Naive thymus-derived CD4-positive, alpha-beta T cell (primary cell): ENCODE results near the gene ATP6V0E1. TPM values are rescaled to one million over a fixed set of nuclear protein-coding genes. Genes with fewer than 3 reads are reported as not detected.

ENCODE experiments used
- ATAC-seq: fragments of 150-1000 bp; cut with Tn5 transposase; 2 replicates; pipeline ENCODE4 v1.10.0; 2021; ENCODE audit warnings: mild to moderate bottlenecking, moderate library complexity
- CTCF ChIA-PET: fragments of 350-600 bp; sonication (Branson Sonifier 250); formaldehyde crosslinking; loops from one replicate; lab custom pipeline; 2021; ENCODE audit warnings: antibody characterized with exemption; lab: Charles Lee
- POLR2A ChIA-PET: fragments of 350-600 bp; sonication (Branson Sonifier 250); formaldehyde crosslinking; loops from one replicate; lab custom pipeline; 2021; ENCODE audit warnings: antibody characterized with exemption, inconsistent platforms; lab: Charles Lee
- DNase-seq, 9 donors: peaks; one replicate each; pipeline versions ENCODE4 v3.0.0 to v3.0.0-alpha.2; 2020 to 2022; ENCODE audit warnings: mixed read lengths in 1 of 9
- H3K27ac ChIP-seq: one replicate; pipeline ENCODE4 v1.7.0; 2013; ENCODE audit warnings: mild to moderate bottlenecking, low read depth, low read length, moderate library complexity
- H3K27me3 ChIP-seq, 2 donors: one replicate each; pipeline ENCODE4 v1.7.0; 2013; ENCODE audit warnings: low read length in 2 of 2, mild to moderate bottlenecking in 2 of 2, moderate library complexity in 2 of 2; ENCODE audit not compliant: control insufficient read depth in 2 of 2, insufficient read depth in 2 of 2
- H3K36me3 ChIP-seq, 3 experiments: 1 replicate in 2 of 3; 2 replicates in 1 of 3; pipeline ENCODE4 v1.7.0; 2013; ENCODE audit warnings: low read length in 3 of 3, mild to moderate bottlenecking in 3 of 3, moderate library complexity in 1 of 3; ENCODE audit not compliant: insufficient read depth in 3 of 3, control insufficient read depth in 2 of 3
- H3K4me1 ChIP-seq, 2 donors: one replicate each; pipeline ENCODE4 v1.7.0; 2013; ENCODE audit warnings: low read length in 2 of 2, mild to moderate bottlenecking in 2 of 2, moderate library complexity in 1 of 2; ENCODE audit not compliant: control insufficient read depth in 2 of 2, insufficient read depth in 2 of 2
- H3K4me3 ChIP-seq: 2 replicates; pipeline ENCODE4 v1.7.0; 2013; ENCODE audit warnings: mild to moderate bottlenecking, low read length
- H3K9me3 ChIP-seq, 3 experiments: 1 replicate in 2 of 3; 2 replicates in 1 of 3; pipeline ENCODE4 v1.7.0; 2013; ENCODE audit warnings: low read length in 3 of 3; ENCODE audit not compliant: control insufficient read depth in 2 of 3
- H3K27ac Mint-ChIP-seq, 9 donors: one replicate each; pipeline ENCODE4 v1.8.0; 2020 to 2022; ENCODE audit warnings: mixed read lengths in 9 of 9, mild to moderate bottlenecking in 8 of 9, moderate library complexity in 5 of 9, inconsistent platforms in 2 of 9
- H3K27me3 Mint-ChIP-seq, 5 donors: one replicate each; pipeline ENCODE4 v1.8.0; 2021 to 2022; ENCODE audit warnings: mixed read lengths in 5 of 5, mild to moderate bottlenecking in 1 of 5
- H3K36me3 Mint-ChIP-seq, 5 donors: one replicate each; pipeline ENCODE4 v1.8.0; 2020 to 2022; ENCODE audit warnings: mixed read lengths in 5 of 5, mild to moderate bottlenecking in 3 of 5, inconsistent platforms in 1 of 5
- H3K4me1 Mint-ChIP-seq, 7 donors: one replicate each; pipeline ENCODE4 v1.8.0; 2020 to 2022; ENCODE audit warnings: mixed read lengths in 7 of 7, mild to moderate bottlenecking in 3 of 7, inconsistent platforms in 1 of 7
- H3K4me3 Mint-ChIP-seq, 10 donors: one replicate each; pipeline ENCODE4 v1.8.0; 2020 to 2022; ENCODE audit warnings: mild to moderate bottlenecking in 10 of 10, mixed read lengths in 10 of 10, moderate library complexity in 6 of 10, inconsistent platforms in 2 of 10
- H3K9me3 Mint-ChIP-seq, 11 donors: one replicate each; pipeline ENCODE4 v1.8.0; 2020 to 2022; ENCODE audit warnings: mixed read lengths in 11 of 11, mild to moderate bottlenecking in 4 of 11, inconsistent platforms in 1 of 11, moderate library complexity in 1 of 11
- intact Hi-C, 2 donors: fragments of 100-400 bp; cut with micrococcal nuclease; formaldehyde crosslinking; loops; one replicate each; pipeline ENCODE4 v1.15.1; 2023
- polyA plus RNA-seq, 2 donors: library from polyadenylated mRNA; unstranded; fragments of 300-500 nt; fragmentation: Illumina TruSeq; gene quantifications; one replicate each; pipeline ENCODE4 v1.2.3, GENCODE V29; 2021
- total RNA-seq, 6 experiments: library from RNA in 5 of 6; stranded (reverse) in 5 of 6; gene quantifications; 1 replicate in 5 of 6; 2 replicates in 1 of 6; pipeline ENCODE4 v1.2.3 and lab custom pipeline; 2021 to 2026

ATP6V0E1 gene
- total and polyA plus RNA-seq, 7 experiments from 2014 or later, result 61.8 to 455 (median 142) TPM

GRCh38 chr5:173033923-173034322, 50.4 kb downstream of the ATP6V0E1 start:
- intact Hi-C loops, result no loop called here

GRCh38 chr5:173035904-173036707, 52.5 kb downstream of the ATP6V0E1 start:
- CTCF ChIA-PET, result interaction anchor here (0.5 to 1.8 kb wide), 4 partner anchors 9 to 52 kb away, joined by 3 to 7 read pairs (median 5); partner anchors contain the start of gene ATP6V0E1
- H3K4me1 ChIP-seq, result peaks cover 17 to 35% of the 10 kb centered on the region in 2 donors
- intact Hi-C loops, result loop anchor here (1.0 to 5.0 kb wide), 4 partner anchors 20 to 54 kb away; partner anchors contain the start of genes ATP6V0E1 (in 1 of the 2) and CREBRF (in 1 of the 2)
- POLR2A ChIA-PET, result interaction anchor here (0.8 to 2.6 kb wide), 11 partner anchors 9 to 109 kb away, joined by 3 to 23 read pairs (median 5); partner anchors contain the start of genes ATP6V0E1 and BNIP1
- H3K27ac ChIP-seq, result peak overlapping the region; percentile 71
- Mint-ChIP-seq H3K4me1 (peaks cover 29 to 76% (median 66%) of the 10 kb centered on the region in 7 donors), H3K36me3 (peaks cover 0 to 29% (median 14%) of the 10 kb centered on the region in 5 donors), H3K9me3 (peaks cover 0 to 4% (median 0%) of the 10 kb centered on the region in 11 donors), H3K27ac (peak overlapping the region; percentile 93 to 99 (median 97)), H3K27me3 (no peaks in the 10 kb centered on the region), H3K4me3 (peak overlapping the region; percentile 78 to 96 (median 85))
- peaks cover 0 to 6% (median 0%) of the 10 kb centered on the region in 3 experiments for H3K36me3 ChIP-seq
- no peaks in the 10 kb centered on the region for H3K9me3 ChIP-seq
- DNase-seq (peak in 1 of 9 donors; percentile 35), ATAC-seq (peak; percentile 26)
- no peaks in the 10 kb centered on the region for H3K27me3 ChIP-seq
- peak overlapping the region; percentile 14 for H3K4me3 ChIP-seq

More at GRCh38 chr5:173033923-173034322, 50.4 kb downstream of the ATP6V0E1 start:
- DNase-seq (no peak), ATAC-seq (no peak)
- Mint-ChIP-seq H3K36me3 (peaks cover 0 to 21% (median 14%) of the 10 kb centered on the region in 5 donors), H3K4me1 (peaks cover 20 to 59% (median 54%) of the 10 kb centered on the region in 7 donors), H3K4me3 (peak overlapping the region in 2 of 10 donors; percentile 40 to 84), H3K27ac (peak overlapping the region; percentile 21 to 99 (median 93)), H3K9me3 (peaks cover 0 to 3% (median 0%) of the 10 kb centered on the region in 11 donors), H3K27me3 (no peaks in the 10 kb centered on the region)
- H3K4me3 ChIP-seq, result no peak overlapping the region
- peaks cover 0 to 6% (median 0%) of the 10 kb centered on the region in 3 experiments for H3K36me3 ChIP-seq
- POLR2A ChIA-PET, result interaction anchor here (0.6 to 2.6 kb wide), 6 partner anchors 11 to 111 kb away, joined by 3 to 23 read pairs (median 4); partner anchors contain the start of gene ATP6V0E1
- peak overlapping the region; percentile 71 for H3K27ac ChIP-seq
- H3K27me3 ChIP-seq, result no peaks in the 10 kb centered on the region
- CTCF ChIA-PET, result interaction anchor here (0.9 to 1.5 kb wide), 3 partner anchors 23 to 52 kb away, joined by 3 read pairs; partner anchors contain the start of gene ATP6V0E1
- H3K4me1 ChIP-seq, result peaks cover 17 to 43% of the 10 kb centered on the region in 2 donors
- no peaks in the 10 kb centered on the region for H3K9me3 ChIP-seq

DNA sequence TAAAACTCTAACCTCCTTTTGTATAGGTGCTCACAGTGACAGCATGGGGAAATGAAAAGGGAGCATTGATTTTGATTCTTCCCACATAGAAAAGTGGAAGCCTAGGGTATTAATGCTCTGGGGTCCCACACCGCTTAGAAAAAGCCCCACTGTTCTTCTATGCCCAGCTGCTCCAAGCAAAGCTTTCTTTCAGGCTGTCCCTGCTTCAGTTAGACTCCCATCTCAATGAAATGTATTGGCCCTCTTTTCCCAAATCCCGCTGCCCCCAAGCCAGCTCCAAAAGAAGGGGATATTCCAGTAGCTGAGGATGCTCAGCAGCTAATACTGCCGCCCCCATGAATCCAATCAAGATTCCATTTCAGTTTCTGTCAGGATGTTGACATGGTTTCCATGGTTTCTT, 55.6 kb downstream of the ATP6V0E1 start:
- H3K36me3 Mint-ChIP-seq, result peaks cover 0 to 28% (median 13%) of the 10 kb centered on the region in 5 donors
- H3K4me1 Mint-ChIP-seq, result peaks cover 31 to 64% (median 57%) of the 10 kb centered on the region in 7 donors
- CTCF ChIA-PET, result interaction anchor here (0.7 kb wide), 1 partner anchor 10 kb away, joined by 7 read pairs; no protein-coding TSS in a partner anchor
- peaks cover 0 to 4% (median 0%) of the 10 kb centered on the region in 11 donors for H3K9me3 Mint-ChIP-seq
- DNase-seq, result no peak
- peak overlapping the region; percentile 49 to 99 (median 87) for H3K27ac Mint-ChIP-seq
- Histone ChIP-seq H3K9me3 (no peaks in the 10 kb centered on the region), H3K4me1 (peaks cover 17 to 35% of the 10 kb centered on the region in 2 donors), H3K36me3 (peaks cover 0 to 6% (median 0%) of the 10 kb centered on the region in 3 experiments), H3K27ac (no peak overlapping the region), H3K4me3 (no peak overlapping the region), H3K27me3 (no peaks in the 10 kb centered on the region)
- POLR2A ChIA-PET, result interaction anchor here (0.6 to 3.1 kb wide), 7 partner anchors 10 to 80 kb away, joined by 3 to 11 read pairs (median 3); partner anchors contain the start of gene RPL26L1
- ATAC-seq, result no peak
- H3K27me3 Mint-ChIP-seq, result no peaks in the 10 kb centered on the region
- intact Hi-C loops, result loop anchor here in 1 of 2 donors (5.0 kb wide), 1 partner anchor 57 kb away; the partner anchor contains the start of gene ATP6V0E1
- H3K4me3 Mint-ChIP-seq, result no peak overlapping the region

- no peaks in the 10 kb centered on the region for H3K27me3 ChIP-seq
- Mint-ChIP-seq H3K9me3 (peaks cover 0 to 4% (median 0%) of the 10 kb centered on the region in 11 donors), H3K4me3 (no peak overlapping the region), H3K36me3 (peaks cover 0 to 21% (median 6%) of the 10 kb centered on the region in 5 donors), H3K27ac (peak overlapping the region; percentile 68 to 99 (median 87)), H3K27me3 (no peaks in the 10 kb centered on the region), H3K4me1 (peaks cover 26 to 56% (median 49%) of the 10 kb centered on the region in 7 donors)
- POLR2A ChIA-PET, result interaction anchor here (0.7 to 3.1 kb wide), 6 partner anchors 10 to 81 kb away, joined by 3 to 11 read pairs (median 6); partner anchors contain the start of gene RPL26L1
- DNase-seq (no peak), ATAC-seq (no peak)
- no peak overlapping the region for H3K4me3 ChIP-seq
- H3K4me1 ChIP-seq, result peaks cover 16 to 29% of the 10 kb centered on the region in 2 donors
- intact Hi-C loops, result loop anchor here in 1 of 2 donors (5.0 kb wide), 1 partner anchor 58 kb away; the partner anchor contains the start of gene ATP6V0E1
- CTCF ChIA-PET, result no interaction called here
- H3K9me3 ChIP-seq, result no peaks in the 10 kb centered on the region
- peak overlapping the region; percentile 5 for H3K27ac ChIP-seq
- H3K36me3 ChIP-seq, result no peaks in the 10 kb centered on the region
Measured at GRCh38 chr5:173039964-173040363, 56.4 kb downstream of the ATP6V0E1 start.

- intact Hi-C loops, result no loop called here
- H3K27ac Mint-ChIP-seq, result peak overlapping the region in 6 of 9 donors; percentile 53 to 96 (median 76)
- H3K4me1 Mint-ChIP-seq, result peaks cover 11 to 34% (median 28%) of the 10 kb centered on the region in 7 donors
- no peaks in the 10 kb centered on the region for H3K9me3 ChIP-seq
- no peaks in the 10 kb centered on the region for H3K36me3 ChIP-seq
- no peaks in the 10 kb centered on the region for H3K27me3 ChIP-seq
- H3K9me3 Mint-ChIP-seq, result peaks cover 0 to 4% (median 0%) of the 10 kb centered on the region in 11 donors
- H3K4me1 ChIP-seq, result peaks cover 5 to 7% of the 10 kb centered on the region in 2 donors
- ChIA-PET CTCF (no interaction called here), POLR2A (interaction anchor here (0.6 to 1.8 kb wide), 7 partner anchors 11 to 58 kb away, joined by 3 to 7 read pairs (median 3); partner anchors contain the start of gene ATP6V0E1)
- DNase-seq, result no peak
- no peak for ATAC-seq
- H3K27ac ChIP-seq, result no peak overlapping the region
- no peaks in the 10 kb centered on the region for H3K27me3 Mint-ChIP-seq
- H3K36me3 Mint-ChIP-seq, result peaks cover 0 to 9% (median 3%) of the 10 kb centered on the region in 5 donors
- H3K4me3 ChIP-seq, result no peak overlapping the region
- no peak overlapping the region for H3K4me3 Mint-ChIP-seq
Measured at GRCh38 chr5:173041881-173042762, 58.6 kb downstream of the ATP6V0E1 start.
